ENCODE data around the gene GLRA3.

GRCh38 chr4:174848596-174848995 is 19.5 kb upstream of the GLRA3 start:
- TF ChIP-seq CTCF (IDR thresholded peaks at IDR 0.05; ENCODE audit: poor library complexity, severe bottlenecking) (no peak), MXI1 (conservative IDR thresholded peaks at IDR 0.05; ENCODE audit: poor library complexity, severe bottlenecking) (no peak), EZH2 (IDR thresholded peaks at IDR 0.05; ENCODE audit: borderline replicate concordance, insufficient read depth, low read length, poor library complexity, severe bottlenecking) (no peak), EP300 (conservative IDR thresholded peaks at IDR 0.05; ENCODE audit: poor library complexity, severe bottlenecking) (no peak), TAF1 (IDR thresholded peaks at IDR 0.05; ENCODE audit: low read depth) (no peak), SMC3 (conservative IDR thresholded peaks at IDR 0.05; ENCODE audit: poor library complexity) (no peak), POLR2AphosphoS5 (IDR thresholded peaks at IDR 0.05) (no peak), RAD21 (conservative IDR thresholded peaks at IDR 0.05) (no peak), REST (IDR thresholded peaks at IDR 0.05; ENCODE audit: borderline replicate concordance) (no peak)
